Kidney epithelial cell (primary cell): Measurements from ENCODE around the gene HOXA11. TPM values are rescaled to one million over a fixed set of nuclear protein-coding genes. Genes with fewer than 3 reads are reported as not detected.

Experiments used
- DNase-seq: peaks from one replicate; pipeline ENCODE4 v3.0.0-alpha.2; 2010; ENCODE audit warnings: low read depth
- H3K27me3 ChIP-seq: 2 replicates; pipeline ENCODE4 v1.6.0; 2011; ENCODE audit warnings: low read length; ENCODE audit not compliant: control insufficient read depth, insufficient read depth
- H3K36me3 ChIP-seq: 2 replicates; pipeline ENCODE4 v1.5.1; 2011; ENCODE audit warnings: low read length; ENCODE audit not compliant: control insufficient read depth, insufficient read depth
- H3K4me3 ChIP-seq: 2 replicates; pipeline ENCODE4 v1.5.1; 2011; ENCODE audit warnings: low read depth, mild to moderate bottlenecking, control low read depth, low read length
- total RNA-seq: library from RNA; depleted of rRNA; stranded (reverse); fragments of >200 nt; gene quantifications from 2 replicates; pipeline ENCODE4 v1.2.3, GENCODE V29; 2015
- TF ChIP-seq, protein P1 (sequence below): IDR thresholded peaks from 2 replicates; pipeline ENCODE4 v1.5.1; 2011; ENCODE audit warnings: mild to moderate bottlenecking, moderate library complexity, low read length, control low read depth, inconsistent platforms; ENCODE audit not compliant: insufficient read depth, poor library complexity, severe bottlenecking

HOXA11 gene
- total RNA-seq, 1 donor from 2014 or later = 17.3 TPM

DNA sequence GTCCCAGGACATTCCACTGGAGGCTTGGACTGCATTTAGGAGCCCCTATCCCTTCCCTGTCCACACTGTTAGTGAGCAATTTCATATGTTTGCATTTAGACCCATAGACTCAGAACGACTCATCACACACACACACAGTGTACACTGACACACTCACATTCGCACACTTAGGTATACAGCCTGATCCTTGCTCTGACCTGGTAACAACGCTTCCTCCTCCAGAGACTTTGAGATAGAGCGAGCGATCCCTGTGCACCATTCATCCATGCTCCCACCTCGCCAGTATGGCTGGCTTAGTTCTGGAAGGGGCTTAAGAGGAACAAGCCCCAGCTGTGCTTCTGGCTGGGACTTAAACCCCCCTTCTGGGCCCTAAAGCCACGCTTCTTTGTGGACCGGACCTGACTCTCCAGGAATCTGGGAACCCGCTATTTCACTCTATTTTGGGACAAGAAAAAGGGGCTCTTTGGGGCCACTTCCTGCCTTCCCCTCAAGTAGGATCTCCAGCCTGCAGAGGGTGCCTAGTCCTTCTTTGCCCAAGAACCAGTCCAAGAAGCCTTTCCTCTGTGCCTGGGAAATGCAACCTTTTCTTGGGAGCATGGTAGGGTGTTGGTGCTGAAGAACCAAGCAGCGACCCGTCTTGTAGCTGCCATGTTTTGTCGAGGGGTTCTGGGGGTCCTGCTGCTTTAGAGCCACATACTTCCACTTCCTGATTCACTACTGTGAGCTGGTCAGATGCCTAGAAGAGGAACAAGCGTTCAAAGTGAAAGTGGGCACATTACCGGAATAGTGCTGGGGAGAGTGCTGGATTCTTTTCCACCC is 15.9 kb upstream of the HOXA11 start:
- TF ChIP-seq, protein P1, sequence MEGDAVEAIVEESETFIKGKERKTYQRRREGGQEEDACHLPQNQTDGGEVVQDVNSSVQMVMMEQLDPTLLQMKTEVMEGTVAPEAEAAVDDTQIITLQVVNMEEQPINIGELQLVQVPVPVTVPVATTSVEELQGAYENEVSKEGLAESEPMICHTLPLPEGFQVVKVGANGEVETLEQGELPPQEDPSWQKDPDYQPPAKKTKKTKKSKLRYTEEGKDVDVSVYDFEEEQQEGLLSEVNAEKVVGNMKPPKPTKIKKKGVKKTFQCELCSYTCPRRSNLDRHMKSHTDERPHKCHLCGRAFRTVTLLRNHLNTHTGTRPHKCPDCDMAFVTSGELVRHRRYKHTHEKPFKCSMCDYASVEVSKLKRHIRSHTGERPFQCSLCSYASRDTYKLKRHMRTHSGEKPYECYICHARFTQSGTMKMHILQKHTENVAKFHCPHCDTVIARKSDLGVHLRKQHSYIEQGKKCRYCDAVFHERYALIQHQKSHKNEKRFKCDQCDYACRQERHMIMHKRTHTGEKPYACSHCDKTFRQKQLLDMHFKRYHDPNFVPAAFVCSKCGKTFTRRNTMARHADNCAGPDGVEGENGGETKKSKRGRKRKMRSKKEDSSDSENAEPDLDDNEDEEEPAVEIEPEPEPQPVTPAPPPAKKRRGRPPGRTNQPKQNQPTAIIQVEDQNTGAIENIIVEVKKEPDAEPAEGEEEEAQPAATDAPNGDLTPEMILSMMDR = no peak
- DNase-seq = no peak
- Histone ChIP-seq H3K36me3 (no peaks in the 10 kb centered on the region), H3K4me3 (no peak overlapping the region), H3K27me3 (peaks cover 82% of the 10 kb centered on the region)

DNA sequence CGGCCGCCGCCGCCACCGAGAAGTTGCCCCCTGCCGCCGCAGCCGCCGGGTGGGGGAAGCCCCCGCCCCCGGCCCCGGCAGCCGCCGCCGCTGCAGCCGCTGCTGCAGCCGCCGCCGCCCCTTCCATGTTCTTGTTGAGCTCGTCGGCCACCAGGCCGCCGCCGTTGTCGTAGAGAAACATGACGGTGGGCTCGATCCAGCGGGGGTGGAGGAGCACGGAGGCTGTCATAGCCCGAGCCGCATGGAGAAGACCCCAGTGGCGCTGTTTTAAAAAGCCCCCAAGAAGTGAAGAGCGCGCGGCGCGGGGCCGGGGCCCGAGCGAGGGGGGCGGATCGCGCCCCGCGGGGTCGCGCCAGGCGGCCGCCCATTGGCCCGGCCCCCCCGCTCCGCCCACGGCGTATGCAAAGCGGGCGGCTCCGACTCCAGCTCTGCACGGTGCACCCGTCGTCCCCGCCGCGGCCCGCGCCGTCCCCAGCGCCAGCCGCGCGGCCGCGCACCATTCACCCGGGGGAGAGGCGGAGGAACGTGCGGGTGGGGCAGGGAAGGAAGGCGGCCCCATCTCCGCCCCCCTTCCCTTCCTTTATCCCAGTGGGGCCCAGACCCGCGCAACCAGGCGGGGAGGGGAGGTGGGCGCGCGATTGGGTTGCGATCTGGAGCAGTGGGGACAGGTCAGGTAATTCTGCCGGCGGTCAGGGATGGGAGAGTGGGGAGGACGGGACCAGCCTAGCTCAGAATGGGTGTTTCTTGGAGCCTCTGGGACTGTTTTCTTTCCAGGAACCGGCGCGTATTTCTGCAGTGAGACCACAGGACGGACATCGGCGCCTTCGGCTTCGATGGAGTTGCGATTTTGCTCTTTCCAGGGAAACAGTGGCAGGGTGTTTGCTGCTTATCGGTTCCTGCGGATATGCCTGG is 15.1 kb upstream of the HOXA11 start, which contains the start of gene HOXA13:
Gene HOXA13, minus strand, starts transcription at position 243 of the 912 bp plus-strand sequence. Its CDS starts 14 bp downstream, at position 229.
- TF ChIP-seq, protein P1 = no peak
- Histone ChIP-seq H3K27me3 (peaks cover 75% of the 10 kb centered on the region), H3K4me3 (peak within 1 kb of the TSS; percentile 20), H3K36me3 (no peaks in the 10 kb centered on the region)
- no peak for DNase-seq

DNA sequence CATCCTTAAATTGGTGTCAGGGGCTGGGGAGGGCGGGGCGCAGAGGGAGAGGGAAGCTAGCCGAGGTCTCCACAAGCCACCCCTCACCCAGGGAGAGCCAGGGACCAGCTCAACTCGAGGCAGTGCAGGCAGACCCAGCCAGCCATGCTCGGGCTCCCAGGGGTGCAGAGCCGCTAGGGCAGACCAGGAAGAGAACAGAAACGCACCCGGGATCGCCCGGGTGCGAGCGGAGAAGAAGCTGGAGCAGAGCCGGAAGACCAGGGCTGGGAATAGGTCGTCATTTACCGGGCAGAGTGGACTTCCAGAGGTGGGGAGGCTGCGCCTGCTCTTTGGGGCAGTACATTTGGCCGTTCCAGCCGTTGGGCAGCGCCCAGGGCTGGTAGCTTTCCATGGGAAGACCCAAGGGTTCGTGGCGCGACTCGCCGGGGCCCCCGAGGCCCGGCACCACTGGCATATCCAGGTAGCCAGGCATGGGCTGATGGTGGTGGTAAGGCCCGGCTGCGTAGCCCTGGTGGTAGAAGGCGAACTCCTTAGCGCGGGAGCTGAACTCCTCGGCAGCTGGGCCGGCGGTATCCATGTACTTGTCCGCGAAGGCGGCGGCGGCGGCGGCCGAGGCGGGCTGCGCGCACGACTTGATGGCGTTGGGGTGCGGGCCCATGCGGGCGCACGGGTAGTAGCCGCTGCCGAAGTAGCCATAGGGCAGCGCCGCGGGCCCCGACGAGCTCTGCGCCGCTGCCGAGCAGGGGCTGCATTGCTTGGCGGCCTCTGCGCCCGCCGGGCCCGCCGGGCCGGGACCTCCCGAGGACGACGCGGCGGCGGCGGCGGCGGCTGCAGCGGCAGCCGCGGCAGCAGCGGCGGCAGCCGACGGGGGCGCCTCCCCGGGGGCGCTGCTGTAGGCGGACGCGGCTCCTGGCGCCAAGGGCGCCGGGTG is 14.1 kb upstream of the HOXA11 start:
- TF ChIP-seq, protein P1 = no peak
- H3K36me3 ChIP-seq = no peaks in the 10 kb centered on the region
- peaks cover 72% of the 10 kb centered on the region for H3K27me3 ChIP-seq
- H3K4me3 ChIP-seq = no peak overlapping the region
- no peak for DNase-seq

DNA sequence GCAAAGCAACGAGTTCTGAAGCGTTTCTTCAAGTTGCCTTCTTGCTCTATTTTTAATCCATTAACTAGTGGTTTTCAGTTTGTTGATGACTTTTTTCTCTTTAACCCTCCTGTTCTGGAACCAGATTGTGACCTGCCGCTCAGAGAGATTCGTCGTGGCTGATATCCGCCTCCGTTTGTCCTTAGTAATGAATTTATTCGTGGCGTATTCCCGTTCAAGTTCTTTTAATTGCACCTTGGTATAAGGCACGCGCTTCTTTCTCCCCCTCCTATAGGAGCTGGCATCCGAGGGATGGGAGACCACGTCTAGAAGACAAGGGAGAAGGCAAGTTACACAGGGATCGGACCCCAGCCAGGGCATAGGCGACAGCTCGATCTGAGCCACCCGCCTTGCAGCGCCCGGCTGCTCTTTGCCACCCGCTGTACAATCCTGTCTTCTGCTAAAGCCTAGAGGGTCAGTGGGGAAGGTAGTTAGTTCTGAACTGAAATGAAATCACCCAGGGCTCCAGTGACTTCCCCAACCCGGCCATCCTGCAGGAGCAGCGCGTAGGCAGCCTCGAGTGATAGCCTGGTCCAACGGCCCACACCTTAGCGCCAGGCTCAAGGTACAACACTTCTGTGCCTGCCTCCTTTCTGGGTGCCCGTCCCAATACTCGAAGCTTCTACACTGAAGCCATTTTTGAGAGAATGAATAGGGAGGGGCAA is 13.3 kb upstream of the HOXA11 start:
- no peak overlapping the region for H3K4me3 ChIP-seq
- peaks cover 72% of the 10 kb centered on the region for H3K27me3 ChIP-seq
- no peaks in the 10 kb centered on the region for H3K36me3 ChIP-seq
- DNase-seq = no peak
- TF ChIP-seq, protein P1 = no peak
